ENCODE results near the gene IL18.
"Not testable (repeated sequence)": the region's sequence is repeated elsewhere in the genome, so short reads cannot be mapped to it uniquely, and the experiment has no call there.

IL18 gene

DNA sequence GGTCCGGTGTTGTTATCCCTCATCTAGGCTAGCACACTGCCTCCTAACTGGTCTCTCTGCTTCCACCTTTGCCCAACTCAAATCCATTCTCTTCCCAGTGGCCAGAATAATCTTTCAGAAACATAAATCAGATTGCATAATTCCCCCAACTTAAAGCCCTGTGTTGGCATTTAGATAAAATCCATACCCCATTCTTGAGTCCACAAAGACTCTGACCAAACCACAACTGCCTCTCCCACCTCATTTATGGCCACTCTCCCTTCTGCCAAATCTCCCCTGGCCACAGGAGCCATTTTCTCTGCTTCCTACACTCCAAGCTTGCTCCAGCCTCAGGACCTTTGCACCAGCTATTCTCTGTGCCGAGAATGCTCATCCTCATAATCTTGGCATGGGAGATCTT is 36.8 kb downstream of the IL18 start:
- DNase-seq (ENCODE audit: low read depth in 1 of 2, low spot score in 1 of 2), result no peak
- TF ChIP-seq JUND (IDR thresholded peaks at IDR 0.05; ENCODE audit: low read depth), result no peak
- in situ Hi-C loops (cut with HindIII; ENCODE audit: low pct_unique_long_range_greater_than_20kb, low sequenced_read_pairs), result no loop called here

- in situ Hi-C loops (cut with HindIII; ENCODE audit: low pct_unique_long_range_greater_than_20kb, low sequenced_read_pairs), result no loop called here
- no peak for DNase-seq (ENCODE audit: low read depth in 1 of 2, low spot score in 1 of 2)
- no peak for TF ChIP-seq JUND (IDR thresholded peaks at IDR 0.05; ENCODE audit: low read depth)
These were observed 40.8 kb downstream of the IL18 start for GRCh38 chr11:112123129-112123528.

DNA sequence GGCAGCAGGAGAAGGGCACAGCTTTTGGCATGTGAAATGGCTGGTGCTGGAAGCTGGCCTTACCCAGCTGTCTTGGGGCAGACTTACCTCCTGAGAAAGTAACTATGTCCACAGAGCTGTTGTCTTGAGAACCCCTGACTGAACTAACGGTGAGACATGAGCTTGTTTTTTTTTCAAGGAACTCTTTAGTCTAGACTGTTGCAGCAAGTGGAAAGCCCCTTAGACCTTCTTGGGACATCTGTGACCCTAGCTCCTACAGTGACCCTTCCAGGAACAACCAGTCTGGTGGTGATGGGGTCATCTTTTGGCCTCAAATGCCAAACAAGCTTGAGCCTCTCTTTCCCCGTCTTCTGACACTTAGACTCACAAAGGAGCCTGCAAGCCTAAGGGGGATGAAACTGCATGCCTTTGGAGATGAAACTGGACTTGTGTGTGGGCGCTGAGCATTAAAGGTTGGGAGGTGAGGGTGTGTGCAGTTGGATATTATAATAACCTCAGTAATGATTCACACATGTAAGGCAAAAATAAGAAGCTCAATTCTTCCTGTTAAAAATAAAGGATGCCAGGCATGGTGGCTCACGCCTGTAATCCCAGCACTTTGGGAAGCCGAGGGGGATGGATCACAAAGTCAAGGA is 41.8 kb downstream of the IL18 start:
- no peak for TF ChIP-seq JUND (IDR thresholded peaks at IDR 0.05; ENCODE audit: low read depth)
- DNase-seq (ENCODE audit: low read depth in 1 of 2, low spot score in 1 of 2), result no peak
- in situ Hi-C loops (cut with HindIII; ENCODE audit: low pct_unique_long_range_greater_than_20kb, low sequenced_read_pairs), result no loop called here

DNA sequence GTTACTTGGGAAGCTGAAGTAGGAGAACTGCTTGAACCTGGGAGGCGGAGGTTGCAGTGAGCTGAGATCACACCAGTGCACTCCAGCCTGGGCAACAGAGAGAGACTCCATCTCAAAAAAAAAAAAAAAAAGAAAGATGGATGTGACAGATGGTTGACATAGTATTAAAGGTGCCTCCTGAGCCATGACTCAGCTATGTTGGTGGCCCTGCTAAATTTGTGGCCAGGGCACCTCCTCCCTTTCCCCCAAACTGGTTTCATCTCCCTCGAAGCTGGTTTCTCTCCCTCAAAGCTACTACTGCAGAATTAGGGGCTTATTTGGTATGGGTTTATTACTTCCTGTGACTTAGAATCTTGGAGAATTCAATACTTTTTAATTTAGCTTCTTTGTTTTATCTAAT is 45.7 kb downstream of the IL18 start:
- in situ Hi-C loops (cut with HindIII; ENCODE audit: low pct_unique_long_range_greater_than_20kb, low sequenced_read_pairs), result no loop called here
- TF ChIP-seq JUND (IDR thresholded peaks at IDR 0.05; ENCODE audit: low read depth), result no peak
- no peak for DNase-seq (ENCODE audit: low read depth in 1 of 2, low spot score in 1 of 2)

DNA sequence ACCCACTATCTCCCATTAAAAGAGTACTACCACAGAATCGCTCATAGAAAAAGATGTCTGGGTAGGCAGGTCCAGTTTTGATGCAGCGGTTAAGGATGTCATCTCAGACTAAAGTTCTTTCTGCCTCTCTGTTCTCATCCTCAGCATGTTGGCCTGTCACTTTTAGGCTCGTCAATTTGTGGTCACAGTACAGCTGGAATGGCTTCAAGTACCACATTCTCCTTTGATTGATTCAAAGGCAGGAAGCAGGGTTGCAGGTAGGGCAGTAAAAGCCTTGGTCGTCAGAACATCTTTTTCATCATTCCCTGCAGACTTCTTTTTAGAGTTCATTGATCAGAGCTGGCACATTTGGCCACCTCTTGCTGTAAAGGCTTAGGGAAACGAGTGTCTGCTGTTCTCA is 48.5 kb downstream of the IL18 start:
- in situ Hi-C loops (cut with HindIII; ENCODE audit: low pct_unique_long_range_greater_than_20kb, low sequenced_read_pairs), result no loop called here
- DNase-seq (ENCODE audit: low read depth in 1 of 2, low spot score in 1 of 2), result no peak
- no peak for TF ChIP-seq JUND (IDR thresholded peaks at IDR 0.05; ENCODE audit: low read depth)

DNA sequence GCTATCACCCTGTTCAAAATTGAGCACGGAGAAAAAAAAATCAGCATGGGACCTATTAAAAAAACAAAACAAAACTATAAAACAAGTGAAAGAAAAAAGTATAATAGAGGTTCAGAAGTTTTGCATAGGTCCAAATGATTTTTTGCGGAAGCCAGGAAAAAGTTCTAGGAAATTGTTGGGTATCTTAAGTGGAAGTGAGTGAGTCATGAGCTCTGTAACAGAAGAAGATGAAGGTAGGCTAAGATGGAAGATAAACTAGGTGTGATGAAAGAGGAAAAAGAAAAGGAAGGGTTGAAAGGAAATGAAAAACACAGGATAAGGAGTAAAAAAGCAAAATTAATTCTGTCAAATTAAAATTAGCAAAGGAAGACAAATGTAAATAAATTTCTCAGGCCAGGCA is 49.4 kb downstream of the IL18 start:
- in situ Hi-C loops (cut with HindIII; ENCODE audit: low pct_unique_long_range_greater_than_20kb, low sequenced_read_pairs), result no loop called here

DNA sequence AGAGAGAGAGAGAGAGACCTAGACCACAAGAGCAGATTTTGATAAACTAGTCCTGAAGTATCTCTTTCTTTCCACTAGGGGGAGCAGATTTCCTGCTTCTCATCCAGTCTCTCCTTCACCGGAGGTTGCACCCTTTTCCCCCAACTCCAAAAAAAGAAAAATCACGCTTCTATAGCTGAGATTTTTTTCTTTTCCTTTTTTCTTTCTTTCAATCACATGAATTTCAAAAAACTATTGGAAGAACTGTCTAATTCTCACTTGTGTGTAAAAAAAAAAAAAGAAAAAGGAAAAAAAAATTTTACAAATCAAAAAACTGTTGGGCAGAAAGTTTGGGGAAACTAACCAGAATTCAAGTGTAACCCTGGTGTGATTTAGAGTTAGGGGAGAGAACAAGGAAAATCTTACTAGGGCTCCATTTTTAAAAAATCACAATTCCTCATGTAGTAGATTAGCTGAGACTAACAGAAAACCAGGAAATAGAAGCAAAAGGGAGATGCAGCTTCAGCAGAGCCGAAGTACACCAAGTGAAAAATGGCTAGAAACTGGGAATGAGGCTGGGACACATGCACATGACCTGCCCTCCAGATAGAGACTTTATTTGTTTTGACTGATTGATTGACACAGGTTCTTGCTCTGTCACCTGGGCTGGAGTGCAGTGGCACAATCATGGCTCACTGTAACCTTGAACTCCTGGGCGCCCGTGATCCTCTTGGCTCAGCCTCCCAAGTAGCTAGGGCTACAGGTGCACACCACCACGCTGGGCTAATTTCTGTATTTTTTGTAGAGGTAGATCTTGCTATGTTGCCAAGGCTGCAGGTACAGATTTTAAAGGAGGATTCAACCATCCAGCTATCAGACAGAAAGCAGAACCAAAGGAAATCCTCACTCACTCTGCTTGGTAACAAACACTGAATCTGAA is 50.1 kb downstream of the IL18 start:
- no peak for TF ChIP-seq JUND (IDR thresholded peaks at IDR 0.05; ENCODE audit: low read depth)
- in situ Hi-C loops (cut with HindIII; ENCODE audit: low pct_unique_long_range_greater_than_20kb, low sequenced_read_pairs), result no loop called here
- DNase-seq (ENCODE audit: low read depth in 1 of 2, low spot score in 1 of 2), result peak; percentile 39 to 79

More for the DNA sequence above, 49.4 kb downstream of the IL18 start:
- no peak for DNase-seq (ENCODE audit: low read depth in 1 of 2, low spot score in 1 of 2)
- no peak for TF ChIP-seq JUND (IDR thresholded peaks at IDR 0.05; ENCODE audit: low read depth)

GRCh38 chr11:112106070-112106469 is 57.8 kb downstream of the IL18 start:
- no peak for TF ChIP-seq JUND (IDR thresholded peaks at IDR 0.05; ENCODE audit: low read depth)
- DNase-seq (ENCODE audit: low read depth in 1 of 2, low spot score in 1 of 2), result no peak
- in situ Hi-C loops (cut with HindIII; ENCODE audit: low pct_unique_long_range_greater_than_20kb, low sequenced_read_pairs), result no loop called here

GRCh38 chr11:112103446-112103845 is 60.4 kb downstream of the IL18 start:
- no peak for TF ChIP-seq JUND (IDR thresholded peaks at IDR 0.05; ENCODE audit: low read depth)
- in situ Hi-C loops (cut with HindIII; ENCODE audit: low pct_unique_long_range_greater_than_20kb, low sequenced_read_pairs), result no loop called here
- no peak for DNase-seq (ENCODE audit: low read depth in 1 of 2, low spot score in 1 of 2)

GRCh38 chr11:112100462-112100861 is 63.4 kb downstream of the IL18 start:
- no peak for DNase-seq (ENCODE audit: low read depth in 1 of 2, low spot score in 1 of 2)
- in situ Hi-C loops (cut with HindIII; ENCODE audit: low pct_unique_long_range_greater_than_20kb, low sequenced_read_pairs), result no loop called here
- TF ChIP-seq JUND (IDR thresholded peaks at IDR 0.05; ENCODE audit: low read depth), result no peak

DNA sequence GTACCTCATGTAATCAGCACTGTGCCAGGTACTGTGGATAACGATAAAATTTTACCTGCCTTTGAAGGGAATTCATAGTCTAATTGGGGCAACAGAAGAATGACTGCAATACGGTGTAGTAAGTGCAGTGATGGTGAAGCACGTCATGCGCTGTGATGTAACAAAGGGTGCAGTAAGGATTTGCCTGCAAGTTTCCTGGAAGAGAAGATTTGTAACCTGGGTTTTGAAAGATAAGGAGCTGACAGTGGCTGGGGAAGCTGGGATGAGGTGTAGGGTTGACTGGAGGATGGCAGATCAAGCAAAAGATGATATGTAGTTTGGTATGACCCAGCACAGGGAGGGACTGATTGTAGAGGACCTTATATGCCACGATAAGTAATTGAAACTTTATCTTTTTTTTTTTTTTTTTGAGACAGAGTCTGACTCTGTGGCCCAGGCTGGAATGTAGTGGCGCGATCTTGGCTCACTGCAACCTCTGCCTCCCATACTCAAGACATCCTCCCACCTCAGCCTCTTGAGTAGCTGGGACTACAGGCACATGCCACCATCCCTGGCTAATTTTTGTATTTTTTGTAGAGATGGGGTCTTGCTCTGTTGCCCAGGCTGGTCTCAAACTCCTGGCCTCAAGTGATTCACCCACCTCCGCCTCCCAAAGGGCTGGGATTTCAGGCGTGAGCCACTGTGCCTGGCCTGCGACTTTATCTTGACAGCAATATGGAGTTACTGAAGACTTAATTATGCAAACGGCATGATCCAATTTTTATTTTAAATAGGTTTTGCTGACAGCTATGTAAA is 66.0 kb downstream of the IL18 start:
- in situ Hi-C loops (cut with HindIII; ENCODE audit: low pct_unique_long_range_greater_than_20kb, low sequenced_read_pairs), result no loop called here
- no peak for TF ChIP-seq JUND (IDR thresholded peaks at IDR 0.05; ENCODE audit: low read depth)
- no peak for DNase-seq (ENCODE audit: low read depth in 1 of 2, low spot score in 1 of 2)

- in situ Hi-C loops (cut with HindIII; ENCODE audit: low pct_unique_long_range_greater_than_20kb, low sequenced_read_pairs), result no loop called here
- TF ChIP-seq JUND (IDR thresholded peaks at IDR 0.05; ENCODE audit: low read depth), result no peak
These were observed 67.7 kb downstream of the IL18 start for GRCh38 chr11:112096194-112096593.

GRCh38 chr11:112095302-112095701 is 68.6 kb downstream of the IL18 start:
- DNase-seq (ENCODE audit: low read depth in 1 of 2, low spot score in 1 of 2); in situ Hi-C loops (cut with HindIII; ENCODE audit: low pct_unique_long_range_greater_than_20kb, low sequenced_read_pairs): not testable (repeated sequence)

More at GRCh38 chr11:112096194-112096593, 67.7 kb downstream of the IL18 start:
- DNase-seq (ENCODE audit: low read depth in 1 of 2, low spot score in 1 of 2), result no peak
